ENCODE data around the gene TLX3.

Gene TLX3

GRCh38 chr5:171355302-171355724 is 46.3 kb downstream of the TLX3 start:
- TF ChIP-seq, protein P1, sequence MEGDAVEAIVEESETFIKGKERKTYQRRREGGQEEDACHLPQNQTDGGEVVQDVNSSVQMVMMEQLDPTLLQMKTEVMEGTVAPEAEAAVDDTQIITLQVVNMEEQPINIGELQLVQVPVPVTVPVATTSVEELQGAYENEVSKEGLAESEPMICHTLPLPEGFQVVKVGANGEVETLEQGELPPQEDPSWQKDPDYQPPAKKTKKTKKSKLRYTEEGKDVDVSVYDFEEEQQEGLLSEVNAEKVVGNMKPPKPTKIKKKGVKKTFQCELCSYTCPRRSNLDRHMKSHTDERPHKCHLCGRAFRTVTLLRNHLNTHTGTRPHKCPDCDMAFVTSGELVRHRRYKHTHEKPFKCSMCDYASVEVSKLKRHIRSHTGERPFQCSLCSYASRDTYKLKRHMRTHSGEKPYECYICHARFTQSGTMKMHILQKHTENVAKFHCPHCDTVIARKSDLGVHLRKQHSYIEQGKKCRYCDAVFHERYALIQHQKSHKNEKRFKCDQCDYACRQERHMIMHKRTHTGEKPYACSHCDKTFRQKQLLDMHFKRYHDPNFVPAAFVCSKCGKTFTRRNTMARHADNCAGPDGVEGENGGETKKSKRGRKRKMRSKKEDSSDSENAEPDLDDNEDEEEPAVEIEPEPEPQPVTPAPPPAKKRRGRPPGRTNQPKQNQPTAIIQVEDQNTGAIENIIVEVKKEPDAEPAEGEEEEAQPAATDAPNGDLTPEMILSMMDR (IDR thresholded peaks at IDR 0.05) = no peak

DNA sequence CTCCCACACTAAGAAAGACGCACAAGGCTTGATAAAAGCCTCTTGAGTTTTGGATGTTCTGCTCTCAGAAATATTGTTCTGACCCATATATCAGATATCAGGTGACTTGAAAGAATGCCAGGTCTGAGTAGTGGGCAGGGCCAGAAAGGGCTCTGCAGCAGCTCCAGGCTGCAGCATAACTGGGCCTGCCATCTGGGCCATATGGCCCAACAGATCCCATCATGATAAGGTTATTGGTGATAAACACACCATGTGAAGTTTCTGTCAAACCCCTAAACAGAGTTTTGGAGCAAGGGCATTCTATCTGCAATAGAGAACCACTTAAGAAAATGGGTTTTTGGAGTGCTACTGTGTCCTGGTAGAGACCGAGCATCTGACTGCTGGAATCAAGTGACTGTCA is 48.8 kb downstream of the TLX3 start:
- TF ChIP-seq, protein P1 (IDR thresholded peaks at IDR 0.05) = no peak

Data from LNCAP (cell line).